GM23338 (cell line): ENCODE measurements around the gene ZNF74. TPM values are rescaled to one million over a fixed set of nuclear protein-coding genes. Genes with fewer than 3 reads are reported as not detected.
A peak's percentile ranks its signal among the peaks of the same experiment; 100 is the strongest.

Experiments used
- ATAC-seq: fragments of 200-7000 bp; cut with Tn5 transposase; 3 replicates; pipeline ENCODE4 v1.9.1; 2020
- DNase-seq: peaks from one replicate; pipeline ENCODE4 v3.0.0-alpha.2; 2015; ENCODE audit warnings: low spot score
- H2AFZ ChIP-seq: fragments of 200-600 bp; sonication (generic); 2 replicates; pipeline ENCODE4 v1.8.0; 2016; ENCODE audit warnings: antibody characterized with exemption, mild to moderate bottlenecking, moderate library complexity
- H3F3A ChIP-seq: fragments of 200-600 bp; sonication (generic); replicated peaks from 2 replicates; pipeline ENCODE4 v1.8.0; 2017; ENCODE audit warnings: antibody characterized with exemption, mixed run types, low read depth
- H3K27ac ChIP-seq: fragments of 200-600 bp; sonication (generic); 2 replicates; pipeline ENCODE4 v1.6.1; 2016; ENCODE audit warnings: low read depth
- H3K27me3 ChIP-seq: fragments of 200-600 bp; sonication (generic); 2 replicates; pipeline ENCODE4 v1.8.0; 2016; ENCODE audit warnings: mild to moderate bottlenecking, mixed run types, moderate library complexity; ENCODE audit not compliant: insufficient read depth
- H3K36me3 ChIP-seq: fragments of 200-600 bp; sonication (generic); 2 replicates; pipeline ENCODE4 v1.8.0; 2016; ENCODE audit warnings: mild to moderate bottlenecking; ENCODE audit not compliant: insufficient read depth
- H3K4me1 ChIP-seq: fragments of 200-600 bp; sonication (generic); 2 replicates; pipeline ENCODE4 v1.8.0; 2016; ENCODE audit warnings: mild to moderate bottlenecking, moderate library complexity; ENCODE audit not compliant: insufficient read depth
- H3K4me2 ChIP-seq: fragments of 200-600 bp; sonication (generic); 2 replicates; pipeline ENCODE4 v1.7.1; 2017; ENCODE audit warnings: mixed run types
- H3K4me3 ChIP-seq: fragments of 200-600 bp; sonication (generic); 2 replicates; pipeline ENCODE4 v1.6.1; 2016; ENCODE audit warnings: mixed run types
- H3K79me2 ChIP-seq: fragments of 200-600 bp; sonication (generic); replicated peaks from 2 replicates; pipeline ENCODE4 v1.8.0; 2017; ENCODE audit warnings: mild to moderate bottlenecking; ENCODE audit not compliant: insufficient read depth
- H3K9me2 ChIP-seq: fragments of 200-600 bp; sonication (generic); 2 replicates; pipeline ENCODE4 v1.8.0; 2017; ENCODE audit not compliant: insufficient read depth
- H4K20me1 ChIP-seq: fragments of 200-600 bp; sonication (generic); replicated peaks from 2 replicates; pipeline ENCODE4 v1.8.0; 2017; ENCODE audit warnings: mild to moderate bottlenecking; ENCODE audit not compliant: insufficient read depth
- H3K27ac Mint-ChIP-seq: 2 replicates; pipeline ENCODE4 v1.8.0; 2020; ENCODE audit warnings: inconsistent platforms, mild to moderate bottlenecking, moderate library complexity, mixed read lengths
- H3K27me3 Mint-ChIP-seq: 3 replicates; pipeline ENCODE4 v1.8.0; 2022; ENCODE audit warnings: low read depth, mild to moderate bottlenecking, moderate library complexity, mixed read lengths, inconsistent platforms; ENCODE audit not compliant: insufficient read depth, poor library complexity
- H3K36me3 Mint-ChIP-seq: 3 replicates; pipeline ENCODE4 v1.8.0; 2021; ENCODE audit warnings: low read depth, mild to moderate bottlenecking, inconsistent platforms, moderate library complexity, mixed read lengths
- H3K4me1 Mint-ChIP-seq: 3 replicates; pipeline ENCODE4 v1.8.0; 2020; ENCODE audit warnings: mild to moderate bottlenecking, inconsistent platforms, mixed read lengths
- H3K4me3 Mint-ChIP-seq: 3 replicates; pipeline ENCODE4 v1.8.0; 2021; ENCODE audit warnings: moderate library complexity, mild to moderate bottlenecking, inconsistent platforms, mixed read lengths
- H3K9me3 Mint-ChIP-seq: 3 replicates; pipeline ENCODE4 v1.8.0; 2020; ENCODE audit warnings: moderate library complexity, mild to moderate bottlenecking, inconsistent platforms, mixed read lengths
- EZH2phosphoT487 ChIP-seq: fragments of 200-600 bp; sonication (generic); IDR thresholded peaks from one replicate; pipeline ENCODE4 v1.8.1; 2018; ENCODE audit warnings: antibody characterized with exemption; ENCODE audit not compliant: unreplicated experiment
- JUNB ChIP-seq: IDR thresholded peaks from one replicate; pipeline ENCODE4 v1.6.1; 2016; ENCODE audit warnings: antibody characterized with exemption; ENCODE audit not compliant: unreplicated experiment
- NANOG ChIP-seq: IDR thresholded peaks from 2 replicates; pipeline ENCODE4 v1.6.1; 2016; ENCODE audit warnings: antibody characterized with exemption, borderline replicate concordance
- POLR2AphosphoS5 ChIP-seq: IDR thresholded peaks from 2 replicates; pipeline ENCODE4 v1.6.1; 2016; ENCODE audit warnings: antibody characterized with exemption, low read depth
- STAT1 ChIP-seq: IDR thresholded peaks from one replicate; pipeline ENCODE4 v1.6.1; 2016; ENCODE audit warnings: antibody characterized with exemption; ENCODE audit not compliant: unreplicated experiment
- ZNF114 ChIP-seq: fragments of 250-450 bp; sonication (Bioruptor Pico); IDR thresholded peaks from 2 replicates; pipeline ENCODE4 v1.5.0; 2020; ENCODE audit warnings: mild to moderate bottlenecking, moderate library complexity
- polyA plus RNA-seq: library from polyadenylated mRNA; unstranded; fragments of >200 nt; fragmentation: Nextera tagmentation; extraction: Ambion mirVana; gene quantifications from 2 replicates; pipeline ENCODE4 v1.2.1, GENCODE V29; 2016
- total RNA-seq: library from RNA; depleted of rRNA; stranded (reverse); fragments of >200 nt; shearing (Covaris generic); gene quantifications from 2 replicates; pipeline ENCODE4 v1.2.3, GENCODE V29; 2014
- TF ChIP-seq, protein P1 (sequence below), 2 experiments: fragments of 200-600 bp in 1 of 2; sonication (generic) in 1 of 2; conservative IDR thresholded peaks; 2 replicates each; pipeline versions ENCODE4 v1.5.1 to v1.6.1; 2016 to 2017; ENCODE audit warnings: antibody characterized with exemption in 2 of 2, low read depth in 2 of 2, mild to moderate bottlenecking in 2 of 2, moderate library complexity in 1 of 2

Gene ZNF74
- total and polyA plus RNA-seq, 2 experiments from 2014 or later = 16.1 to 94.0 TPM

- no peak overlapping the region for H3K27ac Mint-ChIP-seq
- Histone ChIP-seq H3K4me3 (0 out of 2 replicates have a peak overlapping the region, but pooled peaks have one; percentile 56), H3K27ac (no peak overlapping the region), H3K4me1 (no peaks in the 10 kb centered on the region), H2AFZ (no peak overlapping the region), H3K79me2 (no peaks in the 10 kb centered on the region), H3K4me2 (peak overlapping the region; percentile 48; the same call in 1 of the 2 replicates), H4K20me1 (0 out of 2 replicates have a peak, but pooled peaks cover 6% of the 10 kb centered on the region), H3K36me3 (no peaks in the 10 kb centered on the region), H3F3A (no peaks in the 10 kb centered on the region), H3K9me2 (no peaks in the 10 kb centered on the region), H3K27me3 (peaks cover 53% of the 10 kb centered on the region)
- H3K4me1 Mint-ChIP-seq = peaks cover 7% of the 10 kb centered on the region
- no peaks in the 10 kb centered on the region; the same call in 2 of the 3 replicates for H3K9me3 Mint-ChIP-seq
- no peak for DNase-seq
- peaks cover 4% of the 10 kb centered on the region for H3K36me3 Mint-ChIP-seq
- no peak for ATAC-seq
- no peak overlapping the region; the same call in 2 of the 3 replicates for H3K4me3 Mint-ChIP-seq
- H3K27me3 Mint-ChIP-seq = peaks cover 52% of the 10 kb centered on the region
- TF ChIP-seq JUNB = no peak
- TF ChIP-seq, protein P1, sequence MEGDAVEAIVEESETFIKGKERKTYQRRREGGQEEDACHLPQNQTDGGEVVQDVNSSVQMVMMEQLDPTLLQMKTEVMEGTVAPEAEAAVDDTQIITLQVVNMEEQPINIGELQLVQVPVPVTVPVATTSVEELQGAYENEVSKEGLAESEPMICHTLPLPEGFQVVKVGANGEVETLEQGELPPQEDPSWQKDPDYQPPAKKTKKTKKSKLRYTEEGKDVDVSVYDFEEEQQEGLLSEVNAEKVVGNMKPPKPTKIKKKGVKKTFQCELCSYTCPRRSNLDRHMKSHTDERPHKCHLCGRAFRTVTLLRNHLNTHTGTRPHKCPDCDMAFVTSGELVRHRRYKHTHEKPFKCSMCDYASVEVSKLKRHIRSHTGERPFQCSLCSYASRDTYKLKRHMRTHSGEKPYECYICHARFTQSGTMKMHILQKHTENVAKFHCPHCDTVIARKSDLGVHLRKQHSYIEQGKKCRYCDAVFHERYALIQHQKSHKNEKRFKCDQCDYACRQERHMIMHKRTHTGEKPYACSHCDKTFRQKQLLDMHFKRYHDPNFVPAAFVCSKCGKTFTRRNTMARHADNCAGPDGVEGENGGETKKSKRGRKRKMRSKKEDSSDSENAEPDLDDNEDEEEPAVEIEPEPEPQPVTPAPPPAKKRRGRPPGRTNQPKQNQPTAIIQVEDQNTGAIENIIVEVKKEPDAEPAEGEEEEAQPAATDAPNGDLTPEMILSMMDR (conservative IDR thresholded peaks at IDR 0.05; ENCODE audit: low read depth in 2 of 2) = no peak
- no peak for TF ChIP-seq EZH2phosphoT487
- no peak for TF ChIP-seq STAT1
- no peak for TF ChIP-seq NANOG
These were observed 30.6 kb downstream of the ZNF74 start for GRCh38 chr22:20424568-20424931.

GRCh38 chr22:20424932-20425565, 31.1 kb downstream of the ZNF74 start:
- DNase-seq (peak; percentile 94), ATAC-seq (peak; percentile 74)
- Histone ChIP-seq H3K79me2 (no peaks in the 10 kb centered on the region), H3K27ac (no peak overlapping the region), H3K4me1 (peaks cover 2% of the 10 kb centered on the region; the same call in 1 of the 2 replicates), H3K9me2 (no peaks in the 10 kb centered on the region), H4K20me1 (0 out of 2 replicates have a peak, but pooled peaks cover 6% of the 10 kb centered on the region), H3K4me2 (peak overlapping the region; percentile 76; the same call in 1 of the 2 replicates), H2AFZ (no peak overlapping the region), H3K27me3 (peaks cover 58% of the 10 kb centered on the region), H3K4me3 (peak overlapping the region; percentile 56), H3F3A (no peaks in the 10 kb centered on the region), H3K36me3 (no peaks in the 10 kb centered on the region)
- Mint-ChIP-seq H3K36me3 (peaks cover 4% of the 10 kb centered on the region), H3K4me3 (peak overlapping the region; percentile 57), H3K27me3 (peaks cover 57% of the 10 kb centered on the region), H3K9me3 (no peaks in the 10 kb centered on the region; the same call in 2 of the 3 replicates), H3K27ac (no peak overlapping the region), H3K4me1 (peaks cover 7% of the 10 kb centered on the region)
- TF ChIP-seq ZNF114 (CRISPR knock-in tag) (no peak), POLR2AphosphoS5 (peak; percentile 78)
